ENCODE results near the gene NNMT.

NNMT gene

DNA sequence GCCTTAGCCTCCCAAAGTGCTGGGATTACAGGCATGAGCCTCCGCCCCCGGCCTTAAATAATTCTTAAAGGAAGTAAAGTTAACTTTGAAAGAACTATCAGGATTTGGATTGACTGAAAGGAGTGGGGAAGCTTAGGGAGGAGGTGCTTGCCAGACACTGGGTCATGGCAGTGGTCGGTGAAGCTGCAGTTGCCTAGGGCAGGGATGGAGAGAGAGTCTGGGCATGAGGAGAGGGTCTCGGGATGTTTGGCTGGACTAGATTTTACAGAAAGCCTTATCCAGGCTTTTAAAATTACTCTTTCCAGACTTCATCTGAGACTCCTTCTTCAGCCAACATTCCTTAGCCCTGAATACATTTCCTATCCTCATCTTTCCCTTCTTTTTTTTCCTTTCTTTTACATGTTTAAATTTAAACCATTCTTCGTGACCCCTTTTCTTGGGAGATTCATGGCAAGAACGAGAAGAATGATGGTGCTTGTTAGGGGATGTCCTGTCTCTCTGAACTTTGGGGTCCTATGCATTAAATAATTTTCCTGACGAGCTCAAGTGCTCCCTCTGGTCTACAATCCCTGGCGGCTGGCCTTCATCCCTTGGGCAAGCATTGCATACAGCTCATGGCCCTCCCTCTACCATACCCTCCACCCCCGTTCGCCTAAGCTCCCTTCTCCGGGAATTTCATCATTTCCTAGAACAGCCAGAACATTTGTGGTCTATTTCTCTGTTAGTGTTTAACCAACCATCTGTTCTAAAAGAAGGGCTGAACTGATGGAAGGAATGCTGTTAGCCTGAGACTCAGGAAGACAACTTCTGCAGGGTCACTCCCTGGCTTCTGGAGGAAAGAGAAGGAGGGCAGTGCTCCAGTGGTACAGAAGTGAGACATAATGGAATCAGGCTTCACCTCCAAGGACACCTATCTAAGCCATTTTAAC, at the start of gene NNMT:
TSS of gene NNMT (plus strand) at position 724 of the 929 bp plus-strand sequence. CDS start at position 882, 158 bp downstream.
- peak; percentile 71 for DNase-seq

DNA sequence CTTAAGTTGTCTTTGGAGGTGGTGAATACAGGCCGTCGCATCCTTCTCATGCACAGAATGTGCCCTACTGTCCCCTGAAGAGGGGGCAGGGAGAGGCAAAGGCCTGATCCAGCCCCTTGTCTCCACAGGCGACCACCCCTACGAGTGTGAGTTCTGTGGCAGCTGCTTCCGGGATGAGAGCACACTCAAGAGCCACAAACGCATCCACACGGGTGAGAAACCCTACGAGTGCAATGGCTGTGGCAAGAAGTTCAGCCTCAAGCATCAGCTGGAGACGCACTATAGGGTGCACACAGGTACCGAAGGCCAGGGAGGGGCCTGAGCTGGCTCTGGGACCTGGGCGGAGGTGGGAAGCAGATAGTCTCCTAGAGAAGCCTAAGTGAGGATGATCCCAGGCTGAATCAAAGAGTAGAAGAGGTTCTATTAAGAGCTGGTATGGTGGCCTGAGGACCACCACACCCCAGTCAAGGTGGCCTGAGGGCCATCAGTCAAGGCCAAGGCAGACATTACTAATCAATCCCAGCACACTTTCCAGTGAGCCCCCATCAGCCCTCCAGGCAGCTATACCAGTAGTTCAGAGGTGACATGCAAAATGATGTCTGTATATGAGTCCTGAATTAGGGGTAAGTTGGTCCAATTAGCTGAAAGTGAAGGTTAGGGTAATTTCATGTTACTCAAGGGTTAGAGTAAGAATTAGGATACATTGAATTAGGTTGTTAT, 49.0 kb upstream of the NNMT start:
- DNase-seq, result no peak

DNA sequence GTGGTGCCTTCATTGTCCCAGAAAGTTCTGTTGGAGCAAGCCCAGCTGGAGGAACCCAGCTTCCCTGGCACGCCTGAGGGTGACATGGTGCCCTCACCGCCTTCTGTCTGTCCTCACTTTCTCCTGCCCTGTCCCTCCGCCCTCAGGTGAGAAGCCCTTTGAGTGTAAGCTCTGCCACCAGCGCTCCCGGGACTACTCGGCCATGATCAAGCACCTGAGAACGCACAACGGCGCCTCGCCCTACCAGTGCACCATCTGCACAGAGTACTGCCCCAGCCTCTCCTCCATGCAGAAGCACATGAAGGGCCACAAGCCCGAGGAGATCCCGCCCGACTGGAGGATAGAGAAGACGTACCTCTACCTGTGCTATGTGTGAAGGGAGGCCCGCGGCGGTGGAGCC, 46.0 kb upstream of the NNMT start:
- DNase-seq, result no peak

DNA sequence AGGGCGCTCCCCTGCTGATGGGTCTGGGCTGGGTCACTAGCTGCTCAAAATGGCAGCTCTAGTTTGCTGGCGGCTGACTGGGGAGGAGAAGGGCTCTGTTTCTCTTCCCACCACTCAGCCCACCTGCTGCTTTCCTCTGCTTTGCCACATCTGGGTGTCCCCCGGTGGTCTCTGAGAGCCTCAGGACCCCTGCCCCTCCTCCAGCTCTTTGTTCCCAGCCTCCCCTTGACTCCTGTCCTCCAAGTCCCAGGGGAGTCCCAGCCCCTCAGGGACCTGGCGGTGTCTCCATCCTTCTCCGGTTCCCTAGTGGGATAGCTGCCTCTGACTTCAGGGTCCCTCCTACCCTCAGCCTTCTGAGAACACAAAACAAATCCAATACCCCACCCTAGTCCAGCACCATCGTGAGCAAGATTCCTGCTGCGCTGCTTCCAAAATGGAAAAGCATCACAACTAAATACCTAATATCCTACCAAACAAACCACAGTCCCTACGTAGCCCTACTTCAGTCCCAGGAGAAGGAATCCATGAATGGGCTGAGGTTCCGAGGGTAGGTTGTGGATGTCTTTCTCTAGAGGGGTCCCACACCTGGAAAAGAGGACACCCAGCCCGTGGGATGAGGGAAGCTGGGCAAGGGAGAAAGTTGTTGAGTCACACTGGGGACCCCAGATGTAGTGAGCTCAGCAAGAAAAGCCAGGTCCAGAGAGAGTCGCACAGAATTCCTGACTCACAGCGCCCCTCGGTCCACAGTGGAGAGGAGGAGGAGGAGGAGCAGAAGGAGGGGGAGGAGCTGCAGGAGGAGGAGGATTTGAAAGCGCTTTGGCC, 45.0 kb upstream of the NNMT start:
- peak; percentile 66 for DNase-seq

DNA sequence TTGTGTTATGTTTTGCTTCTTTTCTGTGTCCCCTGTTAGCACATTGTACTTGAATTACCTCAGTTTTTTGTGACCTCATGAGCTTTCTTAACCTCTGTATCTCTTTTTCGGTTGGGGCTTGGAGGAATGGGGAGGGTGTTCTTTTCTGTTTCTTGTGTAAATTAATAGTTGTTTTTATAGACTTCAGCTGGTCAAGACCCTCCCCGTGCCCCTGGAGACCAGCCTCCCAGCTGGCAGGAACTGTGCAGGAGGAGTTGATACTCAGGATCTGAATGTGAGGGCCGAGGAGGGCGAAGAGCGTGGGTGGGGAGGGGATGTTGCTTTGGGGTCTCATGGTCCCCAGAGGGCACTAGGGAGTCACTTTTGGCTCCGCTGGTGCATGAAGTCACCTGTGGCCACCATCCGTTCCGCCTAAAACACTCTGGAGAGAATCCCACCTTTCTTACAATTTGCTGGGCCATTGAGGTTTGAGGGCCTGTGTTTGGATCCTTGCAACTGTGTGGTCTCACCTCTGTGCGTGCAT, 44.3 kb upstream of the NNMT start:
- no peak for DNase-seq

DNA sequence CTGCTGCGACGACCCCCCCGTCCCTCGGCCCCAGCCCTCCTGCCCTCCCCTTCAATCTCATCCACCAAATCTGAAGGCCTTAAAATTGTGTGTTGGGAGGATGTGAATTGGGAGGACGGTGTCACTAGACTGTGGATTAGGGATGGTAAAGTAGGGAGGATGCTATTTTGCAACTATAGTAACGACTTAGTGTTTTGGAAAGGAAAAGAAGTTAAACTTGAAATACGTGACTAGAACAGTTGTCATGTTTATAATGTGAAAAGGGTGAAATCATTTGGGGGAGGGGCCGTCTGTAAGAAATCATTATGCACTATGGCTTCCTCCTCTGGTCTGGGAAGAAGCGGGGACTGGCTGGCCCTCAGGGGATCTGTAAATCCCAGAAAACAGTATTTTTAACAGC, 43.4 kb upstream of the NNMT start:
- DNase-seq, result no peak

DNA sequence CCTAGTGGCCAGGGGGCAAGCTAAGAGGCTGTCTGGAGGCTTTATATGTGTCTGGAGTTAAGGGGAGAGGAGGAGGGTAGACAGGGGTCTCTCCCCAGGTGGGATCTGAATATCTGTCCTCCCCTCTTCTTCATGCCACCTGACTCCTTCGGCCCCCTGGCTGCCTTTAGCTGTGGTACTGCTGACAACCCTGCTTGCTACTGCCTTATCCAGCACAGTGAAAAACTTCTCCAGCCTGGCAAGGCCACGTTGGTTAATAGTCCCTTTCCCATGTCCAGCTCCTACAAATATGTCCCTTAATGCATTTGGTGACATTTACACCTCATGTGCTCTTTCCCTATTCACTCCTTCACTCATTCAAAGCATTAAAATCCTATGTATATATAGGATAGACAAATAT, 42.4 kb upstream of the NNMT start:
- DNase-seq, result no peak

DNA sequence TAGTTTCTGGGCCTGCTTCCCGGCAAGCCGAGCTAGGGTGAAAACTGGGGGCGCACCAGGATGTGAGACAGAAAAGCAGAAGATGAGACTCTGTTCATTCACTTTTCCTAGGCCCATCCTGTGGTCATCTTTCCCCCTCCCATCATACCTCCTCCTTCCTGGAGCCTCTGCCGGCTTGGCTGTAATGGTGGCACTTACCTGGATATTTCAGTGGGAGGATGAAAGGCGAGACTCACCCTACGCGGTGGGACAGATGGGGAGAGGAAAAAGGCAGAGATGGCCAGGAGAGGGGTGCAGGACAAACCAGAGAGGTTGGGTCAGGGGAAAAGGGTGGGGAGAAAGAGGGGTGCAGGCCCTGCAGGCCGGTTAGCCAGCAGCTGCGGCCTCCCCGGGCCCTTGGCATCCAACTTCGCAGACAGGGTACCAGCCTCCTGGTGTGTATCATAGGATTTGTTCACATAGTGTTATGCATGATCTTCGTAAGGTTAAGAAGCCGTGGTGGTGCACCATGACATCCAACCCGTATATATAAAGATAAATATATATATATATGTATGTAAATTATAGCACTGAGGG, 41.5 kb upstream of the NNMT start:
- DNase-seq, result no peak

DNA sequence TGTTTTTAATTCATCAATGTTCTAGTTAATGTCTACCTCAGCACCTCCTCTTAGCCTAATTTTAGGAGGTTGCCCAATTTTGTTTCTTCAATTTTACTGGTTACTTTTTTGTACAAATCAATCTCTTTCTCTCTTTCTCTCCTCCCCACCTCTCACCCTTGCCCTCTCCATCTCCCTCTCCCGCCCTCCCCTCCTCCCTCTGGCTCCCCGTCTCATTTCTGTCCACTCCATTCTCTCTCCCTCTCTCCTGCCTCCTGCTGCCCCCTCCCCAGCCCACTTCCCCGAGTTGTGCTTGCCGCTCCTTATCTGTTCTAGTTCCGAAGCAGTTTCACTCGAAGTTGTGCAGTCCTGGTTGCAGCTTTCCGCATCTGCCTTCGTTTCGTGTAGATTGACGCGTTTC, 40.9 kb upstream of the NNMT start:
- DNase-seq, result no peak

DNA sequence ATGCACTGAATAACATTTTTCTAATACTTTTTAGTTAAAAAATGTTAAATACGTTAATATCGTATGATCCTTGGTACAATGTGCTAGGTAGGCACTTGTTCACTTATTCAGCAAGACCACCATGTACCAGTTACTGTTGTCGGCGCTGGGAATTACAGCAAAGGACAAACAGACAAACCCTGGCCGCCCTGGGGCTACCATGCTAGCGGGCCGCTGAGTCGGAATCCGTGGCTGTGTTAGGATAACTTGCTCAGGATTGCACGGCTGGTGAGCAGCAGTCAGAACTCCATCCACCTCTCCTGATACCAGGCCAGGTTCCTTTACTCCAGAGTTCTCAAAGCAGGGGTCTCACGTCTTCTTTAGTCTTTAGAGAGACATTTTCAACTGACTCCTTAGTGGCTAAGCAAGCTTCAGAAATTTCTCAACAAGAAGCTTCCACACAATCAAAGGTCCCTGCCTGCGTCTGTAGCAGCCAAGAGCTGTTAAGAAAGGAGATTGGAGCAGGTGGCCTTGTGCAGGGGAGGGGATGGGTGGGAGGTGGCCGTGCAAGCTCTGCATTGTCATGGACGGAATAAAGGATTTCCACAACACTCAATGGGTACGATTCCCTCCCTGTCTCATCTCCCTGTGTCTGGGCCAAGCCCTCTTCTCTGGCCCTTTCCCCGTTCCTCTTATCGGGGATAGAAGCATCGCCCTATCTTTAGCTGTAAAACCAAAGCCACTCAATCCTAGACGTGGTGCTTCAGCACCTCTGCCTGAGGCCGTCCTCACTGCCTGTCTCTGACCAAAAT, 39.8 kb upstream of the NNMT start:
- DNase-seq, result no peak

DNA sequence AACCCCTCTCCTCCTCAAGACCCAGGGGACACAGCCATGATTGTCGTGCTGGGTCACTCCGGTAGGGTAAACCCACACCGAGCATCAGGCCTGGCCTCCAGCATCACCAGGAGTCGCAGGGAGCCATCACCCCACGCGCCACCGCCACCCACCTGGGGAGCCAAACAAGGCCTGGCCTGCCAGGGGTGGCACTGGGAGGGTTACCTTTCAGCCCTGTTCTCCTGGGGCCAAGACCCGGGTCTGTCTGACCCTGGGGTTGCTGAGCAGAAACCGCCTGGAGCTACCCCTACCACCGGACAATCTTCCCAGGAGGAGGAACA, 39.3 kb upstream of the NNMT start:
- no peak for DNase-seq

DNA sequence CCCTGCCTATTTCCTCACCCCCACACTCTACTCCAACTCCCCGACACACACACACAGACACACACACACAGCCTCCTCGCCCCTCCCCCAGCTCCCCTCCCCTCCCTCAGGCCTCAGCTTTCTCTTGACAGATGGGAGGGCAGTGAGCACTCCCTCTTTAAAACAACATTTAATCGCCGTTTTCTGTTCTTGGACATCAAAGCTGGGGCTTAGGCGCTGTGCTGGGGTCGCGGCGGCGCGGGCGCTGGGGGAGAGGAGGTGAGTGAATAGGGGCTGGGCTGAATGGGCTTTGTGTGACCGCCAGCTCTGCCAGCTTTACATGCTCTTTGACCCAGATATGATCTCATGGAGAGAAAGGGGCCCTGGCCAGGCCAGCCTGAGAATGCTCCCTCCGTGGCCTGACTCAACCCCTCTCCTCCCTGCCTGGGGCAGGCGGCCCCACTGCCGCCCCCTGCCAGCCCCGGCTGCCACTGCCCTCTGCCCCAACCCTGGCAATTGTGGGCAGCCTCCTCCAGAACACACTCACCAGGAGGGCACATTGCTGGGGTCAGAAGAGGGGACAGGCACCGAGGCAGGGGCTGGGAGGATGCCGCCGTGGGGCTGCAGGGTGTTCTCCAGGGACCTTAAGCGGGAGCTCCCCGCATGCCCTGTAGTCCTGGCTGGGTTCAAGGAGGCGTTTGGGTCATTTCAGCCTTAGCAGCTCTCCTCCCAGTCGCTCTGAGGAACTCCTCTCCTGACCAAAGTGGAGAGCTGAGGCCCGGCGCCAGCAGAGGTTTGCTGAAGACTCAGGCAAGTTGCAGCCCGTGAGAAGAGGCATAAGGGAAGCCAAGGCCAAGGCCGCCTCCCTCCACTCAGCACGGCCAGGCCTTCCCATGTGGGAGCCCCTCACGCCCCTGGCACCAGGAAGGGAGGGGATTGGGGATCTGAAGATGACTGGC, 38.3 kb upstream of the NNMT start:
- DNase-seq, result peak; percentile 69

DNA sequence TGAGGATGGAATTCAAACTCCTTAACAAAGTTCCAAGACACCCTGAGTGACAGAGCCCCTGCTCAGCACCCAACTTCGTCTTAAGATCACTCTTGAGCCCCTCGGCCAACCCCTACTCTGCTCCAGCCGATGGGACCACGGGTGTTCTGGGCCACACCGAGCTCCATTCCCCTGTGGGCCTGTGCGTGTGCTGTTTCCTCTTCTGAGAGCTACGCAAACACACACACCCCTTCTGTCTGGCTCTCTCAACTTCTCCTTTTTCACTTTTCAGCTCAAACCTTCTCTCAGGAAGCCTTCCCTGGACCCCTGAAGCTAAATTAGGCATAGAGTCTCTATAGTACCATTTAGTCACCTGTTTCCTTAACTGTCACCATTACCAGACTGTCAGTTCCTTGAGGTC, 37.5 kb upstream of the NNMT start:
- DNase-seq, result no peak

DNA sequence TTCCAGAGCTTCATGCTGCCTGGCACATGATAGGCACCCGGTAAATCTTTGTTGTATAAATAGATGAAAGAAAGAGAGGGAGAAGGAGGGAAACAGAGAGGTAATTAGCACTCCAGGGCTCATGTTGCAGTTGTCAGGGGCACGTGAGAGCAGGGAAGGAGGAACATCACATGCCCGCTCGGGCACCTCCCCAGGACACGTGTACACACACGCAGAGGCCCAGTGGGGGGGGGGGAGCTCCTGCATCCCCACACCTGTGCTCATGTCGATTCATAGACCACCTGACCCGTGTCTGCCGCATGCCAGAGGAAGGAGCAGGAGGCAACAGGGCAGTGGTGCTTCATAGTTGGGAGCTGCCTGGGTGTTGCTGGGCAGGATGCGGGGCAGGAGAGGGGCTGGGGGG, 37.1 kb upstream of the NNMT start:
- peak; percentile 32 for DNase-seq

DNA sequence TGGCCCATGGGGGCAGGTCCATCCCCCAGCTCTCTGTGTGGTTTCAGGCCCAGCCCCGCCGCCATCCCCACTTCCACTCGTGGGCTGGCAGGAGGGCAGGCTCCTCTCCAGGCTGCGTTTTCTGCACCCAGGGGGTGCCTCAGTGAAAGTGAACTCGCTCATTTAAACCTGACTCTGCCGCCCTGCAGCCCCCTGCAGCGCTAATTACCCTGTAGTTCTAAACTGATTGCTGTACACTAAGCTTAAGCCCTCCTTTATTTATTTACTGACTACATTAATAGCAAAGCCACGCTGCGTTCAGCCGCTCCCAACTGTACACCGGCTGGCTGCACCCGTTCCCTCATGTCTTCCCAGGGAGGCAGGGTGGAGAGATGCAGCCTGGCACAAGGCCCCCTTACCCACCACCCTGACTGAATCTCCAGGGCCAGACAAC, 36.6 kb upstream of the NNMT start:
- no peak for DNase-seq

DNA sequence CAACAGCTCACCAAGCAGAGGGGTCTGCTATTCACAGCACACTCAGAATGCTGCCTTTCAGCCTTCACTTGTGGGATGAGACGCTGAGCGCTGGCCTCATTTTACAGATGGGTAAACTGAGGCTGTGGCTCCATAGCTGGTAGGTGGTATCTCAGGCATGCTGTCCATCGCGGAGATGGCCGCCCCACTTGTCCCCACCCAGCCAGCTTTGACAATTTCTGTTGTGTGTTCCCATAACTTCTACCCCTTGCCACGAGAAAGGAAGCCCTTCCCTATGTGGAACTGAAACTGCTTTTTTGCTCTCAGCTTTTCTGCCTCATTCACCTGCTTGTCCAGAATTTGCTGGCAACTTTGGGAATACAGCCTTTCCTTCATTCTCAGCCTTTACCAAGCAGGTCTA, 36.1 kb upstream of the NNMT start:
- no peak for DNase-seq

DNA sequence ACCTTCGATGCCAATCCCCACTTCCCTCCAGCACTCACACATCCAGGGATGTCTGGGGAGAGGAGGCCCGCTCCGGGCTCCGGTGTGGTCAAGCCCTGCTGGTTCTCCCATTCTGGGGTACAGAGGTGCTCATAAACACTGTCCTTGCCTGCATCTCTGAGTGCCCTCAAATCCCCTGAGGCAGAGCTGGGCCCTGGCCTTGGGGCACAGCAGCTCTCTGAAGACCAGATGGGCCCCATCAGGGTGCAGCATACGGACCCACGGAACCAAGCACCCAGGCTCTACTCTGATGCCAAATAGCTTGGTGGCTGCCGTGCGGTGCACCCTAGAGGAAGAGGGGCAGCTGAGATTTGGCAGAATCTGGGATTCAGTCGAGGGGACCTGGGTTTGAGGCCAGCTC, 35.7 kb upstream of the NNMT start:
- no peak for DNase-seq

DNA sequence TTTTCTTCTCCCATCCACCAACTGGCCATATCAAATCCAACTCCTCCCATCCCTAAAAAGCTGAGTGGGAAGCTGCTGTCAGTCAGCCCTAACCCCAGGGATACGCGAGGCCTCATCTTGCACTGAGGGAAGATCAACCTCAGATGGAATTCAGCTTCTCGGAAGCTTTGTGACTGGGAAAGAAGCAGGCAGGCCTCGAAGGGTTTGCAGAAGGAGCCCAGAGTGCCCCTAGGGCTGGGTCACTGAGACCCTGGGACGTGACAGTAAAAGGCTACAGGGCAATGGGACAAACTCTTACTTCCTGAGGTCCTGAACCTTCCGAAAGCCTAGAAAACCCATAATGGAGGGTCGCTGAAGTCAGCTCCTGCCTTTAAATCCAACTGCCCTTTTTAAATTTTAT, 34.4 kb upstream of the NNMT start:
- no peak for DNase-seq

DNA sequence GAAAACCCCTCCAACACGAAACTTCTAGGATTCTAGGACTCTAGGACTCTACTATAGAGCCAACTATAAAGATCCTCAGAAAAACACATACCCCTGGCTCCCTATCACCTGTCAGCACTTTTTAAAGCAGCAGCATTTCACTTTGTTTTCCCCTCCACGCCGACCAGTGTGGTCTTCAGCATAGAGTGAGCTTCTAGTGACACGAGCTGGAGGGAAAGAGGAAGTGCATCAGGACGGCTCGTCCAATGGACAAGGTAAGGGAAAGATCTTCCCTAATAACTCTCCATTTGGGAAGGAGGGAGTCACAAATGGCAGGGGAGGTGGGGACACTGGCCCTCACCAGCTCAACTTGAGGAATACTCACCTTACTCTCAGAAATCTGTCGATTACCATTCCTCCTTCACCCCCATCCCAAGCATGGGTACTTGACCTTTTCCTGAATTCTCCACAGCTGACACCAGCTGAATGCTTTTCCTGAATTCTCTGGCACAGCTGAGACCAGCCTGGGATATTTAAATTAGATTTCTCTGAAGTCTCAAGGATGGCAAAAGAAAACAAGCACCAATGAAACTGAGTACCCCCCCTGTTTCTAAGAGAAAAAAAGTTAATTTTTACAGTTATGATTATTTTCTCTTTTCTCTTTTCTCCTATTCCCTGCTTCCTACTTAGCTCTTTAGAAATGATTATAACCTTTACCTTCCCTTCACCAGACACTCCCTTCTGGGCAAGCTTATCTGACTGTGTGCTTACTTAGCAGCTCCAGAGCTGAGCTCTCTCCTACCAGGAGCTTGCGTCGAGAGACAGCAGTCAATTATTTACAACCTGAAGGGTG, 33.3 kb upstream of the NNMT start:
- DNase-seq, result peak; percentile 54
